ENCODE results near the gene ACOX1.
"Not testable (repeated sequence)": the region's sequence is repeated elsewhere in the genome, so short reads cannot be mapped to it uniquely, and the experiment has no call there.

GRCh38 chr17:75975187-75975586, 3.8 kb downstream of the ACOX1 start:
- TF ChIP-seq POLR2A, CTCF (IDR thresholded peaks at IDR 0.05): not testable (repeated sequence)
